GM12878 (cell line): Measurements from ENCODE around the gene NEUROD1.

Source experiments
- IKZF1 ChIP-seq: fragments of 450-650 bp; conservative IDR thresholded peaks from 2 replicates; pipeline ENCODE4 v1.6.1; 2017; ENCODE audit warnings: antibody characterized with exemption, mild to moderate bottlenecking
- POLR2AphosphoS2 ChIP-seq: IDR thresholded peaks from 2 replicates; pipeline ENCODE4 v1.6.1; 2011; ENCODE audit warnings: low read depth, mild to moderate bottlenecking, low read length, improper control_type of control experiment, moderate library complexity
- POLR2AphosphoS5 ChIP-seq: IDR thresholded peaks from 2 replicates; pipeline ENCODE4 v1.6.1; 2011; ENCODE audit warnings: mild to moderate bottlenecking, low read length, inconsistent platforms
- RCOR1 ChIP-seq: conservative IDR thresholded peaks from 2 replicates; pipeline ENCODE4 v1.6.1; 2012; ENCODE audit warnings: low read depth, low read length, improper control_type of control experiment
- RELA ChIP-seq: fragments of 450-650 bp; IDR thresholded peaks from 2 replicates; pipeline ENCODE4 v1.8.0; 2014; ENCODE audit warnings: borderline replicate concordance; ENCODE audit not compliant: partially characterized antibody
- SP1 ChIP-seq: IDR thresholded peaks from one replicate; pipeline ENCODE4 v1.6.1; 2011; ENCODE audit warnings: low read depth, low read length
- TF ChIP-seq, protein P1 (sequence below), 3 experiments: IDR thresholded peaks in 2 of 3; conservative IDR thresholded peaks in 1 of 3; 2 replicates each; pipeline ENCODE4 v1.5.1; 2011; ENCODE audit warnings: low read depth in 3 of 3, low read length in 3 of 3, mild to moderate bottlenecking in 3 of 3, control low read depth in 2 of 3, moderate library complexity in 2 of 3, inconsistent platforms in 1 of 3, mixed read lengths in 1 of 3; ENCODE audit not compliant: control insufficient read depth in 2 of 3, insufficient read depth in 1 of 3; ENCODE audit errors: extremely low read depth in 1 of 3
- TF ChIP-seq, protein P2 (sequence below): IDR thresholded peaks from 2 replicates; pipeline ENCODE4 v1.6.1; 2012; ENCODE audit warnings: low read depth, low read length, improper control_type of control experiment
- TF ChIP-seq, protein P3 (sequence below): IDR thresholded peaks from 2 replicates; pipeline ENCODE4 v1.6.1; 2011; ENCODE audit warnings: low read depth, mild to moderate bottlenecking, low read length, moderate library complexity, borderline replicate concordance; ENCODE audit errors: extremely low read depth

DNA sequence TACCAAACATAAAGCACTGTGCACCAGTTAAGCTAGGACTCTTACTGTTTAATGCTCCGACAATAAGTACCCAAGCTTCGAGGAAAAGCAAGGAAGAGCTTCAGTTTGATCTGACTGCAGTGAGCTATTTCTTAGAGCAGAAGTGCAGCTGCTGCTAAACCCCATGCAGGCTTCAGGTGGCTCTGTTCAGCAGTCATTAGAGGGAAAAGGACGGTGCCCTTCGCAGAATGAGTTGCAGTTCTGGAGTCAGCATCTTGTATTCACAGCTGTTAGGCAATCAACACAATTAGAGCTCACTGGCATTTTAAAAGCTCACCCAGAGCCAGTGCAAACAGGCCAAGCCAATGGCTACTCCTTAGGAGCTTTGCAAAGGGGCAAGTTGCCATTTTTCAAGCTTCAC lies 21.9 kb downstream of the NEUROD1 start:
- TF ChIP-seq RCOR1 (no peak), IKZF1 (no peak), POLR2AphosphoS5 (no peak), POLR2AphosphoS2 (no peak), RELA (no peak), SP1 (no peak)
- TF ChIP-seq, protein P1, sequence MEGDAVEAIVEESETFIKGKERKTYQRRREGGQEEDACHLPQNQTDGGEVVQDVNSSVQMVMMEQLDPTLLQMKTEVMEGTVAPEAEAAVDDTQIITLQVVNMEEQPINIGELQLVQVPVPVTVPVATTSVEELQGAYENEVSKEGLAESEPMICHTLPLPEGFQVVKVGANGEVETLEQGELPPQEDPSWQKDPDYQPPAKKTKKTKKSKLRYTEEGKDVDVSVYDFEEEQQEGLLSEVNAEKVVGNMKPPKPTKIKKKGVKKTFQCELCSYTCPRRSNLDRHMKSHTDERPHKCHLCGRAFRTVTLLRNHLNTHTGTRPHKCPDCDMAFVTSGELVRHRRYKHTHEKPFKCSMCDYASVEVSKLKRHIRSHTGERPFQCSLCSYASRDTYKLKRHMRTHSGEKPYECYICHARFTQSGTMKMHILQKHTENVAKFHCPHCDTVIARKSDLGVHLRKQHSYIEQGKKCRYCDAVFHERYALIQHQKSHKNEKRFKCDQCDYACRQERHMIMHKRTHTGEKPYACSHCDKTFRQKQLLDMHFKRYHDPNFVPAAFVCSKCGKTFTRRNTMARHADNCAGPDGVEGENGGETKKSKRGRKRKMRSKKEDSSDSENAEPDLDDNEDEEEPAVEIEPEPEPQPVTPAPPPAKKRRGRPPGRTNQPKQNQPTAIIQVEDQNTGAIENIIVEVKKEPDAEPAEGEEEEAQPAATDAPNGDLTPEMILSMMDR (IDR thresholded peaks at IDR 0.05 in 2 of 3, conservative IDR thresholded peaks at IDR 0.05 in 1 of 3; ENCODE audit: control insufficient read depth in 2 of 3, extremely low read depth in 1 of 3, insufficient read depth in 1 of 3, low read depth in 3 of 3, low read length in 3 of 3): no peak
- TF ChIP-seq, protein P2, sequence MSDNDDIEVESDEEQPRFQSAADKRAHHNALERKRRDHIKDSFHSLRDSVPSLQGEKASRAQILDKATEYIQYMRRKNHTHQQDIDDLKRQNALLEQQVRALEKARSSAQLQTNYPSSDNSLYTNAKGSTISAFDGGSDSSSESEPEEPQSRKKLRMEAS: no peak
- TF ChIP-seq, protein P3, sequence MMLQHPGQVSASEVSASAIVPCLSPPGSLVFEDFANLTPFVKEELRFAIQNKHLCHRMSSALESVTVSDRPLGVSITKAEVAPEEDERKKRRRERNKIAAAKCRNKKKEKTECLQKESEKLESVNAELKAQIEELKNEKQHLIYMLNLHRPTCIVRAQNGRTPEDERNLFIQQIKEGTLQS: no peak
